NCI-H1092 treated with DMSO at 0.1 percent for 48 hours (cell line): ENCODE results near the gene CDHR5.

ENCODE experiments used
- DNase-seq: peaks from one replicate; lab custom pipeline; 2025; lab: John Stamatoyannopoulos, UW

The CDHR5 gene

GRCh38 chr11:610146-610801, 14.5 kb downstream of the CDHR5 start:
- no peak for DNase-seq

GRCh38 chr11:609341-609811, 15.4 kb downstream of the CDHR5 start:
- no peak for DNase-seq

GRCh38 chr11:608791-609251, 15.9 kb downstream of the CDHR5 start:
- no peak for DNase-seq

GRCh38 chr11:607971-608659, 16.6 kb downstream of the CDHR5 start:
- no peak for DNase-seq

GRCh38 chr11:607020-607780, 17.6 kb downstream of the CDHR5 start:
- no peak for DNase-seq

- DNase-seq = no peak
Measured at GRCh38 chr11:606245-606644, 18.5 kb downstream of the CDHR5 start.

- no peak for DNase-seq
Measured at GRCh38 chr11:605286-606129, 19.2 kb downstream of the CDHR5 start.

- no peak for DNase-seq
Measured at GRCh38 chr11:603154-603553, 21.6 kb downstream of the CDHR5 start.

GRCh38 chr11:601573-602245, 23.0 kb downstream of the CDHR5 start:
- no peak for DNase-seq

- DNase-seq = no peak
Measured at GRCh38 chr11:598005-598680, 26.6 kb downstream of the CDHR5 start.

- DNase-seq = no peak
Measured at GRCh38 chr11:597166-597725, 27.5 kb downstream of the CDHR5 start.

- no peak for DNase-seq
Measured at GRCh38 chr11:596374-596773, 28.4 kb downstream of the CDHR5 start.

- DNase-seq = no peak
Measured at GRCh38 chr11:595400-595799, 29.4 kb downstream of the CDHR5 start.

GRCh38 chr11:593347-593746, 31.4 kb downstream of the CDHR5 start:
- DNase-seq = no peak

- no peak for DNase-seq
Measured at GRCh38 chr11:592918-593317, 31.8 kb downstream of the CDHR5 start.

- DNase-seq = no peak
Measured at GRCh38 chr11:592501-592900, 32.3 kb downstream of the CDHR5 start.

- DNase-seq = no peak
Measured at GRCh38 chr11:590997-591396, 33.8 kb downstream of the CDHR5 start.

GRCh38 chr11:589798-590197, 35.0 kb downstream of the CDHR5 start:
- no peak for DNase-seq

GRCh38 chr11:587978-588380, 36.8 kb downstream of the CDHR5 start:
- no peak for DNase-seq

- DNase-seq = no peak
Measured at GRCh38 chr11:587546-587945, 37.2 kb downstream of the CDHR5 start.
